ENCODE data around the gene CCDC77.

DNA sequence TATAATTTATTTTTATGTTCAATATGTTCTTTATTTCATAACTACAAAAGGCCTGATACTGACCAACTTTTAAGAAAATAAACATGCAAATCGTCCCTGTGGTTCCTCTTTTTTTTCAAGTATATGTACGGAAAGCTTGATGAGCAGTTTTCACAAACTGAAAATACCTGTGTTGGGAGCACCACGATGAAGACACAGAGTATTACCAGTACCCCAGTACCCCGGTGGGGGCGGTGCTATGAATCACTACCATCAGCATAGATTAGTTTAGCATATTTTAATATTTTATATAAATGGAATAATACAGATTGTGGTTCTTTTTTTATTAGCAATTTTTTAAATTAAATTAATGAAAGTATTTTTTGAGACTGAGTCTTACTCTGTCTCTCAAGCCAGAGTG lies 65.3 kb downstream of the CCDC77 start:
- TF ChIP-seq, protein P1, sequence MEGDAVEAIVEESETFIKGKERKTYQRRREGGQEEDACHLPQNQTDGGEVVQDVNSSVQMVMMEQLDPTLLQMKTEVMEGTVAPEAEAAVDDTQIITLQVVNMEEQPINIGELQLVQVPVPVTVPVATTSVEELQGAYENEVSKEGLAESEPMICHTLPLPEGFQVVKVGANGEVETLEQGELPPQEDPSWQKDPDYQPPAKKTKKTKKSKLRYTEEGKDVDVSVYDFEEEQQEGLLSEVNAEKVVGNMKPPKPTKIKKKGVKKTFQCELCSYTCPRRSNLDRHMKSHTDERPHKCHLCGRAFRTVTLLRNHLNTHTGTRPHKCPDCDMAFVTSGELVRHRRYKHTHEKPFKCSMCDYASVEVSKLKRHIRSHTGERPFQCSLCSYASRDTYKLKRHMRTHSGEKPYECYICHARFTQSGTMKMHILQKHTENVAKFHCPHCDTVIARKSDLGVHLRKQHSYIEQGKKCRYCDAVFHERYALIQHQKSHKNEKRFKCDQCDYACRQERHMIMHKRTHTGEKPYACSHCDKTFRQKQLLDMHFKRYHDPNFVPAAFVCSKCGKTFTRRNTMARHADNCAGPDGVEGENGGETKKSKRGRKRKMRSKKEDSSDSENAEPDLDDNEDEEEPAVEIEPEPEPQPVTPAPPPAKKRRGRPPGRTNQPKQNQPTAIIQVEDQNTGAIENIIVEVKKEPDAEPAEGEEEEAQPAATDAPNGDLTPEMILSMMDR (IDR thresholded peaks at IDR 0.05), result no peak
- TF ChIP-seq POLR2A (IDR thresholded peaks at IDR 0.05), result no peak

Measured in lower leg skin (tissue), 3 donors.